Measurements from ENCODE around the gene MARCHF3.

Gene MARCHF3

GRCh38 chr5:126959188-126959587 lies 71.2 kb downstream of the MARCHF3 start:
- TF ChIP-seq CTCF (IDR thresholded peaks at IDR 0.05; ENCODE audit: borderline replicate concordance, insufficient read depth, low read depth, low read length) = no peak

GRCh38 chr5:126956991-126957390 lies 73.4 kb downstream of the MARCHF3 start:
- no peak for TF ChIP-seq CTCF (IDR thresholded peaks at IDR 0.05; ENCODE audit: borderline replicate concordance, insufficient read depth, low read depth, low read length)
- H3K4me3 ChIP-seq (ENCODE audit: low read depth, low read length) = no peak overlapping the region

More at GRCh38 chr5:126959188-126959587, 71.2 kb downstream of the MARCHF3 start:
- no peak overlapping the region for H3K4me3 ChIP-seq (ENCODE audit: low read depth, low read length)

GRCh38 chr5:126954981-126955380 lies 75.4 kb downstream of the MARCHF3 start:
- no peak overlapping the region for H3K4me3 ChIP-seq (ENCODE audit: low read depth, low read length)
- TF ChIP-seq CTCF (IDR thresholded peaks at IDR 0.05; ENCODE audit: borderline replicate concordance, insufficient read depth, low read depth, low read length) = no peak

- no peak overlapping the region for H3K4me3 ChIP-seq (ENCODE audit: low read depth, low read length)
- TF ChIP-seq CTCF (IDR thresholded peaks at IDR 0.05; ENCODE audit: borderline replicate concordance, insufficient read depth, low read depth, low read length) = no peak
These were observed 76.7 kb downstream of the MARCHF3 start for GRCh38 chr5:126953640-126954039.

- no peak overlapping the region for H3K4me3 ChIP-seq (ENCODE audit: low read depth, low read length)
- TF ChIP-seq CTCF (IDR thresholded peaks at IDR 0.05; ENCODE audit: borderline replicate concordance, insufficient read depth, low read depth, low read length) = no peak
These were observed 80.9 kb downstream of the MARCHF3 start for GRCh38 chr5:126949475-126949874.

GRCh38 chr5:126948453-126948852 lies 81.9 kb downstream of the MARCHF3 start:
- TF ChIP-seq CTCF (IDR thresholded peaks at IDR 0.05; ENCODE audit: borderline replicate concordance, insufficient read depth, low read depth, low read length) = no peak
- no peak overlapping the region for H3K4me3 ChIP-seq (ENCODE audit: low read depth, low read length)

GRCh38 chr5:126948011-126948355 lies 82.4 kb downstream of the MARCHF3 start:
- no peak overlapping the region for H3K4me3 ChIP-seq (ENCODE audit: low read depth, low read length)
- TF ChIP-seq CTCF (IDR thresholded peaks at IDR 0.05; ENCODE audit: borderline replicate concordance, insufficient read depth, low read depth, low read length) = no peak

All from GM12875 (cell line).